GM19328 (cell line): ENCODE measurements around the gene IGSF9B.

ENCODE experiments used
- ATAC-seq: cut with Tn5 transposase; IDR thresholded peaks from one replicate; pipeline ENCODE4 v1.9.1; 2021; ENCODE audit warnings: mild to moderate bottlenecking, moderate library complexity; ENCODE audit not compliant: unreplicated experiment

IGSF9B gene

DNA sequence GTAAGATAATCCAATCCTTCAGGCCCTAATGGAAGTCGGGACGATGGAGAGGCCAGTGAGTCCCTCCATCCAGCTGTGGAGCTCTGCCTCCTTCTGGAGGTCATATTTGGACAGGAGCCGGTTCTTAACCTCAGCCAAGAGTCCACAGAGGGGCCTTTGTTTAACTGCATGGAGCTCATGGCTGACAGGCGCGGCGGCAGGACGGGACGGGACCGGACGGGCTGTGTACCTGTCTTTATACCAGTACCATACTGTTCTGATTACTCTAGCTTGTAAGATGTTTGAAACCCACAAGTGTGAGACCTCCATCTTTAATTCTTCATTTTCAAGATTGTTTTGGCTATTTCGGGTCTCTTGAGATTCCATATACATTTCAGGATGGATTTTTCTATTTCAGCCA, 91.3 kb downstream of the IGSF9B start:
- no peak for ATAC-seq

GRCh38 chr11:133864756-133865155, 92.0 kb downstream of the IGSF9B start:
- no peak for ATAC-seq

- no peak for ATAC-seq
Observed at GRCh38 chr11:133860151-133860550, 96.6 kb downstream of the IGSF9B start.
